ENCODE measurements around the gene SCN5A. TPM values are rescaled to one million over a fixed set of nuclear protein-coding genes. Genes with fewer than 3 reads are reported as not detected.

Gene SCN5A
- total and polyA plus RNA-seq, 2 donors (not counting 1 experiment from before 2014, with no cell fraction given): 0.20 to 0.37 TPM

GRCh38 chr3:38590521-38590920 lies 59.0 kb downstream of the SCN5A start:
- Mint-ChIP-seq H3K4me1 (no peaks in the 10 kb centered on the region), H3K4me3 (no peak overlapping the region), H3K27ac (no peak overlapping the region), H3K27me3 (peaks cover 8% of the 10 kb centered on the region), H3K9me3 (ENCODE audit: insufficient read depth) (no peaks in the 10 kb centered on the region)
- H3K4me3 ChIP-seq (ENCODE audit: control extremely low read depth in 1 of 5, extremely low read depth in 1 of 5, insufficient read depth in 1 of 5, low read depth in 2 of 5, low read length in 4 of 5): no peak overlapping the region
- intact Hi-C loops (cut with micrococcal nuclease): no loop called here
- 86% methylated on average over 2 of the region's 2 CpGs for WGBS (ENCODE audit: insufficient coverage)
- POLR2A ChIA-PET: no interaction called here
- no peaks in the 10 kb centered on the region for H3K4me1 ChIP-seq (ENCODE audit: control insufficient read depth in 2 of 2, insufficient read depth in 2 of 2, low read length in 2 of 2)
- H3K27me3 ChIP-seq (replicated peaks in 1 of 4; ENCODE audit: control extremely low read depth in 1 of 4, control insufficient read depth in 3 of 4, insufficient read depth in 4 of 4, low read length in 3 of 4): no peaks in the 10 kb centered on the region
- peaks cover 0 to 4% (median 0%) of the 10 kb centered on the region in 3 donors for H3K9me3 ChIP-seq (ENCODE audit: control extremely low read depth in 1 of 3, control insufficient read depth in 2 of 3, insufficient read depth in 1 of 3, low read length in 2 of 3)
- H2AFZ ChIP-seq (ENCODE audit: insufficient read depth, low read depth, low read length, poor library complexity, severe bottlenecking): no peak overlapping the region
- no peak overlapping the region for H3K4me2 ChIP-seq (replicated peaks; ENCODE audit: low read depth, low read length, poor library complexity, severe bottlenecking)
- H4K20me1 ChIP-seq (ENCODE audit: control insufficient read depth, insufficient read depth, low read length, poor library complexity, severe bottlenecking): no peaks in the 10 kb centered on the region
- TF ChIP-seq EZH2 (IDR thresholded peaks at IDR 0.05; ENCODE audit: borderline replicate concordance, insufficient read depth, low read depth, low read length, poor library complexity, severe bottlenecking): no peak
- TF ChIP-seq, protein P1, sequence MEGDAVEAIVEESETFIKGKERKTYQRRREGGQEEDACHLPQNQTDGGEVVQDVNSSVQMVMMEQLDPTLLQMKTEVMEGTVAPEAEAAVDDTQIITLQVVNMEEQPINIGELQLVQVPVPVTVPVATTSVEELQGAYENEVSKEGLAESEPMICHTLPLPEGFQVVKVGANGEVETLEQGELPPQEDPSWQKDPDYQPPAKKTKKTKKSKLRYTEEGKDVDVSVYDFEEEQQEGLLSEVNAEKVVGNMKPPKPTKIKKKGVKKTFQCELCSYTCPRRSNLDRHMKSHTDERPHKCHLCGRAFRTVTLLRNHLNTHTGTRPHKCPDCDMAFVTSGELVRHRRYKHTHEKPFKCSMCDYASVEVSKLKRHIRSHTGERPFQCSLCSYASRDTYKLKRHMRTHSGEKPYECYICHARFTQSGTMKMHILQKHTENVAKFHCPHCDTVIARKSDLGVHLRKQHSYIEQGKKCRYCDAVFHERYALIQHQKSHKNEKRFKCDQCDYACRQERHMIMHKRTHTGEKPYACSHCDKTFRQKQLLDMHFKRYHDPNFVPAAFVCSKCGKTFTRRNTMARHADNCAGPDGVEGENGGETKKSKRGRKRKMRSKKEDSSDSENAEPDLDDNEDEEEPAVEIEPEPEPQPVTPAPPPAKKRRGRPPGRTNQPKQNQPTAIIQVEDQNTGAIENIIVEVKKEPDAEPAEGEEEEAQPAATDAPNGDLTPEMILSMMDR (IDR thresholded peaks at IDR 0.05): no peak
- no peaks in the 10 kb centered on the region for H3K79me2 ChIP-seq (ENCODE audit: control insufficient read depth, insufficient read depth, low read length)
- ATAC-seq (ENCODE audit: low read depth) (no peak), DNase-seq (no peak)
- no peak overlapping the region for H3K27ac ChIP-seq (ENCODE audit: low read length in 2 of 2)
- H3K36me3 ChIP-seq (replicated peaks in 1 of 2; ENCODE audit: control extremely low read depth in 1 of 2, control insufficient read depth in 1 of 2, extremely low read depth in 1 of 2, insufficient read depth in 2 of 2, low read length in 1 of 2): no peaks in the 10 kb centered on the region
- CTCF ChIA-PET: interaction anchor here (0.6 kb wide), 1 partner anchor 630 kb away, joined by 3 read pairs; no protein-coding TSS in a partner anchor
- no peak overlapping the region for H3K9ac ChIP-seq (ENCODE audit: low read length)

DNA sequence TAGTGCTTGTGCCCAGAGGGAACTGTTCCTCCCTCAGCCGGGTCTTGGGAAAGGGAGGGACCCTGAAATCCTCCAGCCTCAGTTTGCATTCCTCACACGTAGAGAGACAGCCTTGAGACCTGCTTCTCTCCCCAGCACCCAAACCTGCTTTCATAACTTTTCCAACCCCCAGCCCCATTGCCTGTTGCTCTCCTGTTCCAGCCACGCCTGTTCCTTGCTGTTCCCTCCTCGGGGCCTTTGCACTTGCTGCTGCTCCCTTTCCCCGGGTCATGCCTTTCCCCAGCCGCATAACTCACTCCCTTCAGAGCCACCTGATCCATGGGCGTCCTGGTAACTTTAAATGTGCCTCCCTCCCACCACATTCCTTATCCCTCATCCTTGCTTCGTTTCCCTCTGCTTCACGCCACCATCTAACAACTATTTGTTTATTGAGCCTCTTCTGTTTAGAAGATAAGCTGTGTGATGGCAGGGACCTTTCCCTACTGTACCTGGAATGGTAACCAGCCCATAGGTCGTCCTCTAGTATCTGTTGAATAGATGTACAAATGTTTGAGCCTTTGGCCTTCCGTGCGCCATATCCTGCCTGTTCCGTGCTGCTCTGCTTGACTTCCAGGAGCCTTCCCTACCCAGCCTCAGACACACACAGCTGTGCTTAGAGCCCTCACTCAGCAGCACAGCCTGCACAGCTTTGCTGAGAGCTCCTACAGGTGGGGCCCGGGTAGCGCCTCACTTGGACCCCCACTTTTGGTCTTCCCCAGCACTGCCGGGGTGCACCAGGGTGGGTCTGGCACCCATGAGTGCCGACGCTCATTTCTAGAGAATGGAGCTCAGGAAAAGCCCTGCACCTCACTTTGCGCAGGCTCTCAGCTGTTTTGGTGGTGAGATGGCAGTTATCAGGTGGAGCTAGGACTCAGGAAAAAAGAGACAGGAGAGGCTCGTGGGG lies 60.2 kb downstream of the SCN5A start:
- Histone ChIP-seq H2AFZ (ENCODE audit: insufficient read depth, low read depth, low read length, poor library complexity, severe bottlenecking) (no peak overlapping the region), H3K9ac (ENCODE audit: low read length) (no peak overlapping the region), H3K4me1 (ENCODE audit: control insufficient read depth in 2 of 2, insufficient read depth in 2 of 2, low read length in 2 of 2) (no peaks in the 10 kb centered on the region), H3K27me3 (replicated peaks in 1 of 4; ENCODE audit: control extremely low read depth in 1 of 4, control insufficient read depth in 3 of 4, insufficient read depth in 4 of 4, low read length in 3 of 4) (no peaks in the 10 kb centered on the region), H3K36me3 (replicated peaks in 1 of 2; ENCODE audit: control extremely low read depth in 1 of 2, control insufficient read depth in 1 of 2, extremely low read depth in 1 of 2, insufficient read depth in 2 of 2, low read length in 1 of 2) (no peaks in the 10 kb centered on the region), H3K4me3 (ENCODE audit: control extremely low read depth in 1 of 5, extremely low read depth in 1 of 5, insufficient read depth in 1 of 5, low read depth in 2 of 5, low read length in 4 of 5) (no peak overlapping the region), H3K9me3 (ENCODE audit: control extremely low read depth in 1 of 3, control insufficient read depth in 2 of 3, insufficient read depth in 1 of 3, low read length in 2 of 3) (peaks cover 0 to 4% (median 0%) of the 10 kb centered on the region in 3 donors), H3K27ac (ENCODE audit: low read length in 2 of 2) (no peak overlapping the region), H3K79me2 (ENCODE audit: control insufficient read depth, insufficient read depth, low read length) (no peaks in the 10 kb centered on the region), H3K4me2 (replicated peaks; ENCODE audit: low read depth, low read length, poor library complexity, severe bottlenecking) (no peak overlapping the region), H4K20me1 (ENCODE audit: control insufficient read depth, insufficient read depth, low read length, poor library complexity, severe bottlenecking) (no peaks in the 10 kb centered on the region)
- ChIA-PET CTCF (no interaction called here), POLR2A (no interaction called here)
- ATAC-seq (ENCODE audit: low read depth): no peak
- H3K27me3 Mint-ChIP-seq: peaks cover 2% of the 10 kb centered on the region
- no peak overlapping the region for H3K27ac Mint-ChIP-seq
- intact Hi-C loops (cut with micrococcal nuclease): no loop called here
- no peaks in the 10 kb centered on the region for H3K9me3 Mint-ChIP-seq (ENCODE audit: insufficient read depth)
- H3K4me1 Mint-ChIP-seq: no peaks in the 10 kb centered on the region
- 86% methylated on average over 12 of the region's 20 CpGs for WGBS (ENCODE audit: insufficient coverage)
- H3K4me3 Mint-ChIP-seq: no peak overlapping the region
- TF ChIP-seq, protein P1 (IDR thresholded peaks at IDR 0.05): no peak
- TF ChIP-seq EZH2 (IDR thresholded peaks at IDR 0.05; ENCODE audit: borderline replicate concordance, insufficient read depth, low read depth, low read length, poor library complexity, severe bottlenecking): no peak
- DNase-seq: no peak
